ENCODE measurements around the gene RTL10. TPM values are rescaled to one million over a fixed set of nuclear protein-coding genes. Genes with fewer than 3 reads are reported as not detected.

The RTL10 gene
- total and polyA plus RNA-seq, 2 of the 8 experiments (the other 6 are each of a cell fraction or from before 2014, with no cell fraction given) = 11.5 to 18.8 TPM

GRCh38 chr22:19892257-19892879 is 37.7 kb upstream of the RTL10 start:
- H2BK15ac ChIP-seq (ENCODE audit: low read length) = no peak overlapping the region
- H4K91ac ChIP-seq (replicated peaks; ENCODE audit: insufficient read length, low read length) = peak overlapping the region; percentile 52
- no peak overlapping the region for H3K23ac ChIP-seq (ENCODE audit: insufficient read length)
- no peaks in the 10 kb centered on the region for H4K20me1 ChIP-seq (replicated peaks in 1 of 2; ENCODE audit: control insufficient read depth in 1 of 2, insufficient read depth in 2 of 2, low read length in 2 of 2)
- no peak overlapping the region for H3K4me3 ChIP-seq (ENCODE audit: extremely low read depth in 1 of 4, insufficient read depth in 2 of 4, low read depth in 3 of 4, low read length in 4 of 4)
- H2BK12ac ChIP-seq (ENCODE audit: low read depth, low read length) = peak overlapping the region; percentile 96
- H3K27ac ChIP-seq (ENCODE audit: low read depth, low read length) = no peak overlapping the region
- DNase-seq (ENCODE audit: low read depth in 1 of 2, low spot score in 2 of 2) (no peak), FAIRE-seq (no peak)
- POLR2A ChIA-PET (ENCODE audit: partially characterized antibody) = interaction anchor here (0.6 to 1.4 kb wide), 3 partner anchors 12 to 41 kb away, joined by 3 to 6 read pairs (median 4); no protein-coding TSS in a partner anchor
- 83% methylated on average over 24 of the region's 24 CpGs; no CpG with 5 or more reads in 1 of the 2 experiments for WGBS, 2 experiments (ENCODE audit: extremely low coverage in 1 of 2, insufficient coverage in 1 of 2, insufficient read length in 1 of 2, insufficient replicate concordance in 2 of 2, low coverage in 1 of 2, low lambda C conversion rate in 2 of 2, missing lambda C conversion rate in 1 of 2)
- CTCF ChIA-PET (ENCODE audit: partially characterized antibody) = interaction anchor here (0.8 to 9.5 kb wide), 6 partner anchors 8 to 162 kb away, joined by 3 to 69 read pairs (median 3); no protein-coding TSS in a partner anchor
- no peak overlapping the region for H2AK5ac ChIP-seq (ENCODE audit: low read depth, low read length)
- no peaks in the 10 kb centered on the region for H3K36me3 ChIP-seq (ENCODE audit: control insufficient read depth in 2 of 4, insufficient read depth in 4 of 4, low read length in 3 of 4)
- H3K14ac ChIP-seq (ENCODE audit: insufficient read length) = no peak overlapping the region
- H2BK5ac ChIP-seq (ENCODE audit: low read depth, low read length) = peak overlapping the region; percentile 90; the same call in 1 of the 2 replicates
- no peaks in the 10 kb centered on the region for H3K79me1 ChIP-seq (ENCODE audit: low read depth, low read length)
- no peak overlapping the region for H2BK120ac ChIP-seq (replicated peaks; ENCODE audit: low read depth, low read length)
- H2BK20ac ChIP-seq (ENCODE audit: low read length) = peak overlapping the region; percentile 80; the same call in 1 of the 2 replicates
- TF ChIP-seq RAD21 (IDR thresholded peaks at IDR 0.05 in 1 of 2, conservative IDR thresholded peaks at IDR 0.05 in 1 of 2; ENCODE audit: low read depth in 2 of 2, low read length in 2 of 2) (no peak), MAX (IDR thresholded peaks at IDR 0.05) (peak; percentile 59; the same call in 1 of the 2 replicates), E2F6 (IDR thresholded peaks at IDR 0.05) (peak; percentile 67; the same call in 1 of the 2 replicates), POLR2A (IDR thresholded peaks at IDR 0.05; ENCODE audit: control extremely low read depth in 1 of 2, low read depth in 2 of 2, low read length in 2 of 2) (no peak)
- H3K4me2 ChIP-seq (ENCODE audit: insufficient read depth in 1 of 2, low read depth in 2 of 2, low read length in 2 of 2) = no peak overlapping the region
- peak overlapping the region; percentile 71 for H4K8ac ChIP-seq (ENCODE audit: extremely low read depth, insufficient read depth, low read length)
- H3K4me1 ChIP-seq (replicated peaks in 1 of 4; ENCODE audit: control insufficient read depth in 3 of 4, insufficient read depth in 4 of 4, low read length in 3 of 4) = peaks cover 7 to 20% (median 18%) of the 10 kb centered on the region in 4 experiments
- no peak overlapping the region for H3K56ac ChIP-seq (replicated peaks; ENCODE audit: insufficient read length, low read depth, low read length)
- no peak overlapping the region for H2AFZ ChIP-seq (ENCODE audit: low read length)
- H3K9me3 ChIP-seq (ENCODE audit: insufficient read depth in 2 of 2, low read depth in 1 of 2, low read length in 1 of 2) = no peaks in the 10 kb centered on the region
- no peaks in the 10 kb centered on the region for H3K23me2 ChIP-seq (ENCODE audit: low read depth, low read length)
- no peaks in the 10 kb centered on the region for H3K79me2 ChIP-seq (ENCODE audit: control insufficient read depth in 1 of 2, insufficient read depth in 2 of 2, low read length in 2 of 2)
- H4K5ac ChIP-seq (ENCODE audit: insufficient read length, low read depth, low read length) = no peak overlapping the region
- peak overlapping the region; percentile 28 for H3K4ac ChIP-seq (replicated peaks; ENCODE audit: insufficient read length, low read depth, low read length)
- peaks cover 0 to 2% (median 0%) of the 10 kb centered on the region in 4 experiments; a peak in 4 of 7 replicates for H3K27me3 ChIP-seq (replicated peaks in 1 of 4; ENCODE audit: control insufficient read depth in 3 of 4, extremely low read depth in 1 of 4, insufficient read depth in 3 of 4, low read length in 3 of 4)
- no peak overlapping the region for H3K9ac ChIP-seq (replicated peaks in 1 of 4; ENCODE audit: extremely low read depth in 1 of 4, low read depth in 3 of 4, low read length in 3 of 4)
- H3K18ac ChIP-seq (ENCODE audit: extremely low read depth, low read length) = peak overlapping the region; percentile 97
